H1 (cell line): ENCODE data around the gene MBD3L2. TPM values are rescaled to one million over a fixed set of nuclear protein-coding genes. Genes with fewer than 3 reads are reported as not detected.

ENCODE experiments used
- CTCF ChIA-PET: fragments of 300-600 bp; sonication (Branson Sonifier 250); formaldehyde crosslinking; loops from one replicate; lab custom pipeline; 2021; ENCODE audit not compliant: partially characterized antibody; lab: Charles Lee
- POLR2A ChIA-PET: fragments of 300-600 bp; sonication (Branson Sonifier 250); formaldehyde crosslinking; loops from one replicate; lab custom pipeline; 2021; ENCODE audit warnings: inconsistent platforms; ENCODE audit not compliant: partially characterized antibody; lab: Charles Lee
- DNase-seq, 2 experiments: peaks; one replicate each; pipeline versions ENCODE4 v3.0.0 to v3.0.0-alpha.2; 2010 to 2022; ENCODE audit warnings: low spot score in 2 of 2, low read depth in 1 of 2, mixed read lengths in 1 of 2
- FAIRE-seq: peaks from 2 replicates; lab custom pipeline; 2011; peaks lifted over from hg19 to GRCh38; lab: Jason Lieb, UNC
- H2AFZ ChIP-seq: 2 replicates; pipeline ENCODE4 v1.8.1; 2012; ENCODE audit warnings: low read length, inconsistent platforms
- H2AK5ac ChIP-seq: 2 replicates; pipeline ENCODE4 v1.6.1; 2013; ENCODE audit warnings: low read depth, low read length
- H2BK120ac ChIP-seq: replicated peaks from 2 replicates; pipeline ENCODE3; 2013; ENCODE audit warnings: low read depth, low read length, inconsistent platforms
- H2BK12ac ChIP-seq: 2 replicates; pipeline ENCODE4 v1.6.1; 2013; ENCODE audit warnings: low read depth, low read length
- H2BK15ac ChIP-seq: 2 replicates; pipeline ENCODE4 v1.6.1; 2013; ENCODE audit warnings: low read length
- H2BK20ac ChIP-seq: 2 replicates; pipeline ENCODE4 v1.6.1; 2013; ENCODE audit warnings: low read length
- H2BK5ac ChIP-seq: 2 replicates; pipeline ENCODE4 v1.6.1; 2013; ENCODE audit warnings: low read depth, low read length
- H3K14ac ChIP-seq: 2 replicates; pipeline ENCODE4 v1.6.1; 2013; ENCODE audit warnings: inconsistent platforms; ENCODE audit not compliant: insufficient read length
- H3K18ac ChIP-seq: 2 replicates; pipeline ENCODE4 v1.6.1; 2013; ENCODE audit warnings: low read length; ENCODE audit errors: extremely low read depth
- H3K23ac ChIP-seq: 2 replicates; pipeline ENCODE4 v1.6.1; 2013; ENCODE audit warnings: inconsistent platforms; ENCODE audit not compliant: insufficient read length
- H3K23me2 ChIP-seq: 2 replicates; pipeline ENCODE4 v1.6.1; 2013; ENCODE audit warnings: low read depth, low read length
- H3K27ac ChIP-seq: 2 replicates; pipeline ENCODE4 v1.6.1; 2011; ENCODE audit warnings: low read depth, low read length, inconsistent platforms
- H3K27me3 ChIP-seq, 4 experiments: replicated peaks in 1 of 4; 1 replicate in 1 of 4; 2 replicates in 3 of 4; pipeline versions ENCODE4 v1.6.1 to v1.8.1; 2011 to 2013; ENCODE audit warnings: low read length in 3 of 4, mild to moderate bottlenecking in 3 of 4, inconsistent platforms in 2 of 4, mixed read lengths in 2 of 4, moderate library complexity in 1 of 4; ENCODE audit not compliant: control insufficient read depth in 3 of 4, insufficient read depth in 3 of 4; ENCODE audit errors: extremely low read depth in 1 of 4
- H3K36me3 ChIP-seq, 4 experiments: 2 replicates each; pipeline versions ENCODE4 v1.6.1 to v1.8.1; 2011 to 2013; ENCODE audit warnings: mild to moderate bottlenecking in 4 of 4, low read length in 3 of 4, moderate library complexity in 2 of 4, control low read depth in 1 of 4, inconsistent platforms in 1 of 4; ENCODE audit not compliant: insufficient read depth in 4 of 4, control insufficient read depth in 2 of 4
- H3K4ac ChIP-seq: replicated peaks from 2 replicates; pipeline ENCODE3; 2013; ENCODE audit warnings: low read length, low read depth, mixed read lengths, inconsistent platforms; ENCODE audit not compliant: insufficient read length
- H3K4me1 ChIP-seq, 4 experiments: replicated peaks in 1 of 4; 1 replicate in 1 of 4; 2 replicates in 3 of 4; pipeline versions ENCODE4 v1.6.1 to v1.8.1; 2011 to 2013; ENCODE audit warnings: low read length in 3 of 4, inconsistent platforms in 2 of 4, mixed read lengths in 1 of 4; ENCODE audit not compliant: insufficient read depth in 4 of 4, control insufficient read depth in 3 of 4
- H3K4me2 ChIP-seq, 2 experiments: 2 replicates each; pipeline versions ENCODE4 v1.6.1 to v1.8.1; 2011 to 2013; ENCODE audit warnings: low read depth in 2 of 2, low read length in 2 of 2, control low read depth in 1 of 2, inconsistent platforms in 1 of 2, mild to moderate bottlenecking in 1 of 2; ENCODE audit not compliant: insufficient read depth in 1 of 2
- H3K4me3 ChIP-seq, 4 experiments: fragments of 200-600, 300-600 bp in 1 of 4; sonication (generic), shearing (Covaris generic), sonication (Bioruptor Twin) in 1 of 4; 2 replicates each; pipeline versions ENCODE4 v1.5.1 to v1.8.1; 2011 to 2016; ENCODE audit warnings: low read length in 4 of 4, low read depth in 3 of 4, control low read depth in 2 of 4, inconsistent platforms in 2 of 4, mild to moderate bottlenecking in 2 of 4, mixed read lengths in 1 of 4, moderate library complexity in 1 of 4; ENCODE audit not compliant: insufficient read depth in 2 of 4; ENCODE audit errors: extremely low read depth in 1 of 4
- H3K56ac ChIP-seq: replicated peaks from 2 replicates; pipeline ENCODE3; 2013; ENCODE audit warnings: low read depth, mild to moderate bottlenecking, mixed read lengths, low read length, inconsistent platforms; ENCODE audit not compliant: insufficient read length
- H3K79me1 ChIP-seq: 2 replicates; pipeline ENCODE4 v1.6.1; 2013; ENCODE audit warnings: low read depth, low read length, control low read depth
- H3K79me2 ChIP-seq, 2 experiments: 2 replicates each; pipeline versions ENCODE4 v1.6.1 to v1.8.1; 2012 to 2013; ENCODE audit warnings: low read length in 2 of 2, mild to moderate bottlenecking in 2 of 2, inconsistent platforms in 1 of 2; ENCODE audit not compliant: insufficient read depth in 2 of 2, control insufficient read depth in 1 of 2
- H3K9ac ChIP-seq, 4 experiments: replicated peaks in 1 of 4; 1 replicate in 1 of 4; 2 replicates in 3 of 4; pipeline versions ENCODE4 v1.6.1 to v1.8.1; 2011 to 2013; ENCODE audit warnings: low read depth in 3 of 4, low read length in 3 of 4, control low read depth in 2 of 4, mild to moderate bottlenecking in 2 of 4, moderate library complexity in 2 of 4, inconsistent platforms in 1 of 4; ENCODE audit errors: extremely low read depth in 1 of 4
- H3K9me3 ChIP-seq, 2 experiments: 2 replicates each; pipeline versions ENCODE4 v1.6.1 to v1.8.1; 2012 to 2013; ENCODE audit warnings: mild to moderate bottlenecking in 2 of 2, moderate library complexity in 2 of 2, control low read depth in 1 of 2, inconsistent platforms in 1 of 2, low read depth in 1 of 2, low read length in 1 of 2, mixed read lengths in 1 of 2; ENCODE audit not compliant: insufficient read depth in 2 of 2
- H4K20me1 ChIP-seq, 2 experiments: replicated peaks in 1 of 2; 2 replicates each; pipeline versions ENCODE3 to v1.8.1; 2011 to 2013; ENCODE audit warnings: inconsistent platforms in 2 of 2, low read length in 2 of 2, mild to moderate bottlenecking in 1 of 2; ENCODE audit not compliant: insufficient read depth in 2 of 2, control insufficient read depth in 1 of 2
- H4K5ac ChIP-seq: 2 replicates; pipeline ENCODE4 v1.6.1; 2013; ENCODE audit warnings: low read length, low read depth, mixed read lengths, inconsistent platforms; ENCODE audit not compliant: insufficient read length
- H4K8ac ChIP-seq: 2 replicates; pipeline ENCODE4 v1.8.0; 2013; ENCODE audit warnings: mild to moderate bottlenecking, moderate library complexity, low read length, inconsistent platforms; ENCODE audit not compliant: insufficient read depth; ENCODE audit errors: extremely low read depth
- H4K91ac ChIP-seq: replicated peaks from 2 replicates; pipeline ENCODE3; 2013; ENCODE audit warnings: low read length, mixed read lengths, inconsistent platforms; ENCODE audit not compliant: insufficient read length
- ASH2L ChIP-seq: fragments of 200-600, 300-600 bp; sonication (generic); IDR thresholded peaks from one replicate; pipeline ENCODE4 v1.7.1; 2017; ENCODE audit warnings: low read length
- ATF3 ChIP-seq: IDR thresholded peaks from 2 replicates; pipeline ENCODE4 v1.6.1; 2011; ENCODE audit warnings: low read depth, mild to moderate bottlenecking, low read length; ENCODE audit not compliant: insufficient read depth
- CREB1 ChIP-seq: IDR thresholded peaks from 2 replicates; pipeline ENCODE4 v1.6.1; 2012; ENCODE audit warnings: inconsistent platforms
- EZH2 ChIP-seq: fragments of 200-600 bp; sonication (generic); IDR thresholded peaks from 2 replicates; pipeline ENCODE4 v1.7.1; 2012; ENCODE audit warnings: low read depth, mild to moderate bottlenecking, moderate library complexity, low read length, inconsistent platforms; ENCODE audit not compliant: severe bottlenecking
- JUN ChIP-seq: IDR thresholded peaks from 2 replicates; pipeline ENCODE4 v1.6.1; 2011; ENCODE audit warnings: low read depth, mild to moderate bottlenecking, improper control_type of control experiment, low read length
- KDM5A ChIP-seq: fragments of 200-600 bp; IDR thresholded peaks from 2 replicates; pipeline ENCODE4 v1.7.1; 2012; ENCODE audit warnings: mild to moderate bottlenecking, low read length, inconsistent platforms, mixed read lengths
- MAX ChIP-seq: IDR thresholded peaks from 2 replicates; pipeline ENCODE4 v1.6.1; 2012; ENCODE audit warnings: inconsistent platforms
- SIRT6 ChIP-seq: IDR thresholded peaks from one replicate; pipeline ENCODE4 v1.7.1; 2012; ENCODE audit warnings: low read length, inconsistent platforms
- SIX5 ChIP-seq: IDR thresholded peaks from 2 replicates; pipeline ENCODE4 v1.6.1; 2011; ENCODE audit warnings: mild to moderate bottlenecking, low read depth, low read length
- SP1 ChIP-seq: IDR thresholded peaks from 2 replicates; pipeline ENCODE4 v1.6.1; 2011; ENCODE audit warnings: low read depth, low read length
- SP2 ChIP-seq: IDR thresholded peaks from 2 replicates; pipeline ENCODE4 v1.6.1; 2012; ENCODE audit warnings: mild to moderate bottlenecking, low read length, inconsistent platforms
- USF2 ChIP-seq: IDR thresholded peaks from 2 replicates; pipeline ENCODE4 v1.6.1; 2011; ENCODE audit warnings: low read length, improper control_type of control experiment
- YY1 ChIP-seq: IDR thresholded peaks from 2 replicates; pipeline ENCODE4 v1.6.1; 2011; ENCODE audit warnings: low read depth, mild to moderate bottlenecking, low read length
- ZNF274 ChIP-seq: IDR thresholded peaks from 2 replicates; pipeline ENCODE4 v1.7.0; 2012; ENCODE audit warnings: low read length, borderline replicate concordance; ENCODE audit errors: extremely low read depth
- WGBS, 2 experiments: shearing (Covaris generic) in 1 of 2; methylation state at CpG; one replicate each; pipeline versions ENCODE4 v1.1.6 to v1.1.7; 2013 to 2015; ENCODE audit warnings: low lambda C conversion rate in 2 of 2, mixed read lengths in 2 of 2, inconsistent platforms in 1 of 2, low coverage in 1 of 2, missing lambda C conversion rate in 1 of 2; ENCODE audit not compliant: insufficient replicate concordance in 2 of 2, insufficient coverage in 1 of 2, insufficient read length in 1 of 2; ENCODE audit errors: extremely low coverage in 1 of 2, missing lambda C conversion rate in 1 of 2; 5-methylcytosine and 5-hydroxymethylcytosine counted together
- polyA plus RNA-seq, 7 experiments: library from polyadenylated mRNA; depleted of rRNA in 3 of 7; stranded (reverse) in 5 of 7; unstranded in 2 of 7; fragments of >200 nt in 5 of 7; fragments of 200-250 nt in 2 of 7; gene quantifications; 1 replicate in 5 of 7; 2 replicates in 1 of 7; 4 replicates in 1 of 7; pipeline versions ENCODE4 v1.2.1 to v1.2.3, GENCODE V29; 2011 to 2013; ENCODE audit warnings: missing spikeins in 2 of 7, mixed read lengths in 2 of 7
- total RNA-seq: library from RNA; stranded (reverse); fragmentation: NEBNext Ultra II Directional; extraction: Animal tissue kit (Norgen Biotek cat#: 25700); gene quantifications from 2 replicates; pipeline ENCODE4 v1.2.1, GENCODE V29; 2021

The MBD3L2 gene
- total and polyA plus RNA-seq, 2 of the 8 experiments (the other 6 are each of a cell fraction or from before 2014, with no cell fraction given): not detected

- WGBS, 2 experiments: 98% methylated on average over 2 of the region's 2 CpGs; no CpG with 5 or more reads in 1 of the 2 experiments
- H2BK20ac ChIP-seq: no peak overlapping the region
- no peak overlapping the region for H3K4ac ChIP-seq
- H3K4me2 ChIP-seq: no peak overlapping the region
- no peak overlapping the region for H3K14ac ChIP-seq
- H3K27me3 ChIP-seq: no peaks in the 10 kb centered on the region
- H4K91ac ChIP-seq: no peak overlapping the region
- H3K4me3 ChIP-seq: no peak overlapping the region
- H3K18ac ChIP-seq: no peak overlapping the region
- H2BK5ac ChIP-seq: no peak overlapping the region
- no peak overlapping the region for H3K56ac ChIP-seq
- no peaks in the 10 kb centered on the region for H4K20me1 ChIP-seq
- ChIA-PET POLR2A (interaction anchor here (1.5 kb wide), 1 partner anchor 8 kb away, joined by 6 read pairs; no protein-coding TSS in a partner anchor), CTCF (no interaction called here)
- H2BK12ac ChIP-seq: no peak overlapping the region
- H4K8ac ChIP-seq: no peak overlapping the region
- DNase-seq: no peak
- H3K23me2 ChIP-seq: no peaks in the 10 kb centered on the region
- H2AFZ ChIP-seq: no peak overlapping the region
- no peaks in the 10 kb centered on the region for H3K79me2 ChIP-seq
- H3K9me3 ChIP-seq: peaks cover 52 to 69% of the 10 kb centered on the region in 2 experiments
- no peak overlapping the region for H2BK15ac ChIP-seq
- peaks cover 34 to 96% (median 68%) of the 10 kb centered on the region in 4 experiments for H3K36me3 ChIP-seq
- H2BK120ac ChIP-seq: no peak overlapping the region
- no peaks in the 10 kb centered on the region for H3K4me1 ChIP-seq
- H4K5ac ChIP-seq: no peak overlapping the region
- no peak overlapping the region for H3K27ac ChIP-seq
- no peak overlapping the region for H3K23ac ChIP-seq
- no peak overlapping the region for H3K9ac ChIP-seq
- no peaks in the 10 kb centered on the region for H3K79me1 ChIP-seq
- no peak overlapping the region for H2AK5ac ChIP-seq
- no peak for FAIRE-seq
- TF ChIP-seq JUN: no peak
- no peak for TF ChIP-seq SP2
- no peak for TF ChIP-seq SP1
- TF ChIP-seq ATF3: no peak
- TF ChIP-seq MAX: no peak
- no peak for TF ChIP-seq ZNF274
- TF ChIP-seq ASH2L: no peak
- TF ChIP-seq YY1: no peak
- TF ChIP-seq CREB1: no peak
- TF ChIP-seq USF2: no peak
- TF ChIP-seq SIX5: no peak
- TF ChIP-seq KDM5A: no peak
- no peak for TF ChIP-seq SIRT6
- no peak for TF ChIP-seq EZH2
Measured at GRCh38 chr19:7078008-7078407, 28.9 kb downstream of the MBD3L2 start.
